Karpas-422 (cell line): ENCODE results near the gene MAP2K3. TPM values are rescaled to one million over a fixed set of nuclear protein-coding genes. Genes with fewer than 3 reads are reported as not detected.

ENCODE experiments used
- DNase-seq: peaks from one replicate; pipeline ENCODE4 v3.0.0-alpha.2; 2015
- H2AFZ ChIP-seq: fragments of 200-600 bp; sonication (generic); 2 replicates; pipeline ENCODE4 v1.6.1; 2014; ENCODE audit warnings: antibody characterized with exemption, low read length, mixed read lengths
- H3K27ac ChIP-seq: fragments of 200-600 bp; sonication (generic); 2 replicates; pipeline ENCODE4 v1.5.1; 2014; ENCODE audit warnings: mild to moderate bottlenecking, low read length, moderate library complexity
- H3K27me3 ChIP-seq: fragments of 200-600 bp; sonication (generic); 2 replicates; pipeline ENCODE4 v1.6.1; 2014; ENCODE audit warnings: low read length, mixed read lengths
- H3K36me3 ChIP-seq: fragments of 200-600 bp; sonication (generic); 2 replicates; pipeline ENCODE4 v1.6.1; 2014; ENCODE audit warnings: low read length, mixed read lengths; ENCODE audit not compliant: insufficient read depth
- H3K4me1 ChIP-seq: fragments of 200-600 bp; sonication (generic); 2 replicates; pipeline ENCODE4 v1.6.1; 2014; ENCODE audit warnings: mild to moderate bottlenecking, low read length, mixed read lengths
- H3K4me2 ChIP-seq: fragments of 200-600 bp; sonication (generic); 2 replicates; pipeline ENCODE4 v1.6.1; 2014; ENCODE audit warnings: low read length, low read depth, mild to moderate bottlenecking; ENCODE audit not compliant: poor library complexity, severe bottlenecking
- H3K4me3 ChIP-seq: fragments of 200-600 bp; sonication (generic); 2 replicates; pipeline ENCODE4 v1.5.1; 2014; ENCODE audit warnings: mild to moderate bottlenecking, antibody characterized with exemption, low read length, mixed read lengths
- H3K79me2 ChIP-seq: fragments of 200-600 bp; sonication (generic); 2 replicates; pipeline ENCODE4 v1.6.1; 2014; ENCODE audit warnings: mild to moderate bottlenecking, low read length, mixed read lengths
- H3K9ac ChIP-seq: fragments of 200-600 bp; sonication (generic); 2 replicates; pipeline ENCODE4 v1.6.0; 2014; ENCODE audit warnings: low read length
- H3K9me2 ChIP-seq: fragments of 200-600 bp; sonication (generic), shearing (Covaris generic); replicated peaks from 2 replicates; pipeline ENCODE4 v1.6.0; 2014; ENCODE audit warnings: mild to moderate bottlenecking, low read length, moderate library complexity; ENCODE audit not compliant: insufficient read depth
- H3K9me3 ChIP-seq: fragments of 300-700, 200-600 bp; sonication (generic); 2 replicates; pipeline ENCODE4 v1.6.1; 2014; ENCODE audit warnings: low read length, mixed read lengths
- H4K20me1 ChIP-seq: fragments of 200-600 bp; sonication (generic); 2 replicates; pipeline ENCODE4 v1.6.1; 2014; ENCODE audit warnings: mild to moderate bottlenecking, antibody characterized with exemption, low read length, low read depth; ENCODE audit not compliant: insufficient read depth
- total RNA-seq: library from RNA; depleted of rRNA; stranded (reverse); fragments of >200 nt; shearing (Covaris generic); gene quantifications from 2 replicates; pipeline ENCODE4 v1.2.3, GENCODE V29; 2014; ENCODE audit warnings: low replicate concordance; rRNA removed

Gene MAP2K3
- 49.4 and 66.7 TPM in 2 replicates for total RNA-seq

DNA sequence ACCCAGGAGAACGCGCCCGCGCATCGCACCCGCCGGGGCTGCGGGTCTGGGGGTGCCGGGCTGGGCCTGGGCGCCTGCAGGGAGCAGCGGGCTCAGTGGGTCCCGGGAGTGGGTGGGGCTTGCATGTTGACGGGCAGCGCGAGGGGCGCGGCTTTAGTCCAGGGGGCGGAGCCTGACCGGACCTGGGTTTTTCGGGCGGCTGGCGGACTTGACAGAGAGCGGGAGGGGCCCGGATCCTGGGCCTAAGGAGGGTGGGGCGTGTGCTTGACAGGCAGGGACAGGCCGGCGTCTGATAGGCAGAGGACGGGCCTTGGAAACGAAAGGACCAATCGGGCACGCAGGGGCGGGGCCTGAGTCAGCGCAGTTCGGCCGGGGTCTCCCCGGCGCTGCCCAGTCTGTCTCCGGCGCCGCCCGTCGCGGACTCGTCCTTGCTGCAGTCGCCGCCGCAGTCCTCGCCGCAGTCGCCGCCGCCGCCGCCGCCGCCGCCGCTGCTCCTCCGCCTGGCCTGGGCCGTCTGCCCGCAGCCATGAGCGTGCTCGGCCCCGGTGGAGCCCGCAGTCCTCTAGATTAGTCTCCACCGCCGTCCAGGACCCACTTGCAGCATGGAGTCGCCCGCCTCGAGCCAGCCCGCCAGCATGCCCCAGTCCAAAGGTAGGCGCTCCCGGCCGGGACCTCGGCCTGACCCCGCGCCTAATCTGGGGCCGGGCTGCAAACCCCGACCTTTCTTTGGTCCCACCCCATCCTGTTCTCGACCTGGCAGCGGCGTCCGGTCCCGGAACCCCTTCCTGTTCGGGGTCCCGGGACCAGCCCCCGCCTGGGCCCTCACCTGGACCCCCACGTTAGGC is at the start of gene MAP2K3:
TSS of gene MAP2K3 (plus strand) at position 393 of the 845 bp plus-strand sequence. CDS start at position 603, 210 bp downstream.
- peak within 1 kb of the TSS; percentile 91 for H3K4me3 ChIP-seq
- H3K4me1 ChIP-seq: peaks cover 72% of the 10 kb centered on the region
- H3K9me3 ChIP-seq: no peaks in the 10 kb centered on the region
- H3K9me2 ChIP-seq: no peaks in the 10 kb centered on the region
- peak within 1 kb of the TSS; percentile 32; the same call in 1 of the 2 replicates for H2AFZ ChIP-seq
- H3K4me2 ChIP-seq: peak within 1 kb of the TSS; percentile 82
- H3K79me2 ChIP-seq: peaks cover 50% of the 10 kb centered on the region
- H4K20me1 ChIP-seq: peaks cover 17% of the 10 kb centered on the region; the same call in 1 of the 2 replicates
- H3K27ac ChIP-seq: peak within 1 kb of the TSS; percentile 95
- peaks cover 4% of the 10 kb centered on the region; the same call in 1 of the 2 replicates for H3K36me3 ChIP-seq
- DNase-seq: peak; percentile 99
- peak within 1 kb of the TSS; percentile 91 for H3K9ac ChIP-seq
- H3K27me3 ChIP-seq: no peaks in the 10 kb centered on the region

- no peaks in the 10 kb centered on the region for H3K9me3 ChIP-seq
- H3K79me2 ChIP-seq: no peaks in the 10 kb centered on the region
- no peaks in the 10 kb centered on the region for H3K9me2 ChIP-seq
- no peak overlapping the region for H3K4me2 ChIP-seq
- H3K4me3 ChIP-seq: no peak overlapping the region
- H2AFZ ChIP-seq: no peak overlapping the region
- no peaks in the 10 kb centered on the region for H3K4me1 ChIP-seq
- no peaks in the 10 kb centered on the region; the same call in 1 of the 2 replicates for H4K20me1 ChIP-seq
- H3K36me3 ChIP-seq: no peaks in the 10 kb centered on the region
- H3K27me3 ChIP-seq: no peaks in the 10 kb centered on the region
- no peak overlapping the region for H3K27ac ChIP-seq
- no peak for DNase-seq
- H3K9ac ChIP-seq: no peak overlapping the region
These were observed 48.6 kb upstream of the MAP2K3 start for GRCh38 chr17:21235921-21236320.

GRCh38 chr17:21239680-21240368 is 44.7 kb upstream of the MAP2K3 start:
- Histone ChIP-seq H3K9me3 (no peaks in the 10 kb centered on the region), H3K4me1 (no peaks in the 10 kb centered on the region), H3K36me3 (no peaks in the 10 kb centered on the region), H3K4me2 (no peak overlapping the region), H3K9me2 (no peaks in the 10 kb centered on the region), H3K9ac (no peak overlapping the region), H3K27ac (no peak overlapping the region), H3K4me3 (no peak overlapping the region), H4K20me1 (no peaks in the 10 kb centered on the region; the same call in 1 of the 2 replicates), H2AFZ (no peak overlapping the region), H3K27me3 (no peaks in the 10 kb centered on the region), H3K79me2 (no peaks in the 10 kb centered on the region)
- DNase-seq: peak; percentile 76

DNA sequence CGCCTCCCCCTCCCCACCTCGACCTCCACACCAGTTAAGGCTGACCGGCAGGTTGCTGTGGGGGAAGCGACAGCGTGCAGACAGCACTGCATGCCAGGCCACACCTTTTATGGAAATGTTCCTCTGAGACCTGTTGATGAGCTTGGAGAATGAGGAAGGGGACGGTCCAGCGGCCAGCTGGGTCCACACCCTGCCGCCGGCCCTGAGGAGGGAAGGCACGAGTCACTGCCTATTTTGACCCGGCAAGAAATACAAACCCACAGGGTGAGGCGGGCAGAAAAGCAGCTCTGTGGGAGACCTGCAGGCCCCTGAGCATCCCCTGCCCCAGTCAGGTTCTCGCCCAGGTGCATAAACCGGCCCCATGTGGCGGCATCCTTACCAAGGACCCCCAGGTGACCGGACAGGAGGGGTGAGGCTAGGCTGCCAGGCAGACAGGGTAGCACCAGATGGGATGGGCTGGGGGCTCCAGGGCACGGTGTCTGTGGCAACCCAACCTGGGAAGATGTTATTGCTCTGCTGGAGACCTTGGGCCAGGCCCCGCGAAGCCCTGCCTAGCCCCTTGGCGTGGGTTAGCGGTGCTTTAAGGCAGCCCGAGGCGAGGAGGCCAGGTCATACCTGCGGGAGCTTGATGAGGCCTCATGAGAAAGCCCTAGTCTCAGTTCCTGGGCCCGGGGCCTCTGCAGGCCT is 44.0 kb upstream of the MAP2K3 start:
- Histone ChIP-seq H2AFZ (no peak overlapping the region), H4K20me1 (no peaks in the 10 kb centered on the region; the same call in 1 of the 2 replicates), H3K4me1 (no peaks in the 10 kb centered on the region), H3K9me2 (no peaks in the 10 kb centered on the region), H3K79me2 (no peaks in the 10 kb centered on the region), H3K27me3 (no peaks in the 10 kb centered on the region), H3K4me2 (no peak overlapping the region), H3K36me3 (no peaks in the 10 kb centered on the region), H3K9ac (no peak overlapping the region), H3K27ac (no peak overlapping the region), H3K4me3 (no peak overlapping the region), H3K9me3 (no peaks in the 10 kb centered on the region)
- DNase-seq: no peak

GRCh38 chr17:21241564-21241963 is 42.9 kb upstream of the MAP2K3 start:
- Histone ChIP-seq H3K36me3 (no peaks in the 10 kb centered on the region), H3K79me2 (no peaks in the 10 kb centered on the region), H4K20me1 (no peaks in the 10 kb centered on the region; the same call in 1 of the 2 replicates), H3K9me3 (no peaks in the 10 kb centered on the region), H3K9ac (no peak overlapping the region), H2AFZ (no peak overlapping the region), H3K4me2 (no peak overlapping the region), H3K4me3 (no peak overlapping the region), H3K9me2 (no peaks in the 10 kb centered on the region), H3K4me1 (no peaks in the 10 kb centered on the region), H3K27me3 (no peaks in the 10 kb centered on the region), H3K27ac (no peak overlapping the region)
- DNase-seq: no peak

DNA sequence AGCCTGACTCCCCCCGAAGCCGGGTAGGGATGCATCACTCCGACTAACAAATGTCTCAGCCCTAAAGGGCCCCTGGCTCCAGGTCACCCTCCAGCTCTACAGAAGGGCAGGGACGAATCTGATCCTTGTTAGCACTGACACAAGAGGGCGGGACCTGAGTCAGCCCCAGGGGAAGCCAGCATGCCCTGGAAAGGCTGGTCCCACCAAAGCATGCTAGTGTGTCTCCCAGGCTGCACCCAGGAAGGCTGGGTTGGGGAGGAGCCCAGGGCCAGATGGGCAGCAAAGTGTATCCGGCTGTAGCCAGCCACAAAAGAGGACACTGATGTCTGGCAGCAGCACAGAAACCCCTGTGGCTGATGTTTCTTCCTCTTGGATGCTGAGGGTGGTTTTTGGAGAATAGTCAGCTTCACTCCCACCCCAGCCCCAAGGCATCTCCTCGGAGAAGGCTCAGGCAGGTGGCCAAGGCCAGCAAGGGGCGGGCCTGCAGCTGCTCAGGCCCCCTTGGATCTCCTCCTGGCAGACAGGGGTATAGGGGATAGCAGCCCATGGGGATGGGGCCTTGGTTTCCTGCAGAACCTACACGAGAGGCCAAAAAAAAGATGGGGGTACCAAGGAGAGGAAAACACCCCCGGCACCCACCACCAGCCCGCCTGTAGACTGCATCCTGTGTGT is 42.3 kb upstream of the MAP2K3 start:
- H3K79me2 ChIP-seq: no peaks in the 10 kb centered on the region
- H3K27ac ChIP-seq: no peak overlapping the region
- H4K20me1 ChIP-seq: no peaks in the 10 kb centered on the region; the same call in 1 of the 2 replicates
- H3K36me3 ChIP-seq: no peaks in the 10 kb centered on the region
- H2AFZ ChIP-seq: no peak overlapping the region
- H3K27me3 ChIP-seq: no peaks in the 10 kb centered on the region
- no peaks in the 10 kb centered on the region for H3K9me3 ChIP-seq
- H3K4me3 ChIP-seq: no peak overlapping the region
- no peak for DNase-seq
- H3K9me2 ChIP-seq: no peaks in the 10 kb centered on the region
- no peak overlapping the region for H3K9ac ChIP-seq
- H3K4me1 ChIP-seq: no peaks in the 10 kb centered on the region
- H3K4me2 ChIP-seq: no peak overlapping the region

DNA sequence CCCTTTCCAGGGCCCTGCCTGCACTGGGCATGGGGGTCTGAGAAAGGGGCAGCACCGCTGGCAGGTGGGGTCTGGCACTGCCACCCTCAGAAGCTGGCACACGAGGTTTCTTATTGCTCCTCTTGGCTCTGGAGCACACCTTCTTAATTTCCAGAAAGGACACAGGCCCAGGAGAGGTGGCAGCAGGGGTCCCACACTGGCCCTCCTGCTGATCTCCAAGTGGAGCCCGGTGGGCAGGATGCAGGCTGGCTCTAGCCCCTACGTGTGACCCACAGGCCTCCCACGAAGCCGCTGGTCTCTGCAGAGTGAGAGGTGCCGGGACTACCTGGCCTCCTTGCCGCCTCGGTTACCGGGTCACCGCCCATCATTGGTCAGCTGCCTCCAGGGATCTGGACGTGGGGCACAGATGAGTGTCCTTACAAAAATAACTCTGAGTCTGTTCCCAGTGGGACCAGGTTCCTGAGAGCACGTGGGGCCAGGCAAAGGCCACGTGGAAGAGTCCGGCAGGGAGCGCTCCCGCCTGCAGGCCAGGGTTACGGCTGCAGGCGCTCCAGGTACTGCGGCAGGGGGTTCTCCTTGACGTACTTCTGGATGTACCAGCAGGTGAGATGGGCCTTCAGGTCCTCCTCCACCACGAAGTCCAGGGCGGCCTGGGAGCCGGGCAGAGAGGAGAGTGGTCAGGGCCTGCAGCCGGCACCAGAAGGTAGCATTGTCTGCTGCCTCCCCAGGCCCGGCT is 41.6 kb upstream of the MAP2K3 start:
- no peaks in the 10 kb centered on the region for H3K36me3 ChIP-seq
- no peak overlapping the region for H3K4me2 ChIP-seq

More for the DNA sequence above, 41.6 kb upstream of the MAP2K3 start:
- no peak overlapping the region for H3K4me3 ChIP-seq
- no peaks in the 10 kb centered on the region for H3K79me2 ChIP-seq
- no peak overlapping the region for H2AFZ ChIP-seq
- H4K20me1 ChIP-seq: no peaks in the 10 kb centered on the region; the same call in 1 of the 2 replicates
- H3K27ac ChIP-seq: no peak overlapping the region
- no peaks in the 10 kb centered on the region for H3K27me3 ChIP-seq
- no peaks in the 10 kb centered on the region for H3K4me1 ChIP-seq
- no peaks in the 10 kb centered on the region for H3K9me2 ChIP-seq
- no peaks in the 10 kb centered on the region for H3K9me3 ChIP-seq
- DNase-seq: no peak
- H3K9ac ChIP-seq: no peak overlapping the region
